GM19395 (cell line): ENCODE data around the gene SUPT3H.
A peak's percentile ranks its signal among the peaks of the same experiment; 100 is the strongest.

Source experiments
- ATAC-seq: cut with Tn5 transposase; IDR thresholded peaks from one replicate; pipeline ENCODE4 v1.9.1; 2021; ENCODE audit warnings: mild to moderate bottlenecking, moderate library complexity; ENCODE audit not compliant: unreplicated experiment

SUPT3H gene

GRCh38 chr6:45021676-45022075 is 356.1 kb downstream of the SUPT3H start:
- no peak for ATAC-seq

GRCh38 chr6:45012687-45013086 is 365.0 kb downstream of the SUPT3H start:
- ATAC-seq, result no peak

- no peak for ATAC-seq
Observed at GRCh38 chr6:45009576-45009975, 368.2 kb downstream of the SUPT3H start.

- no peak for ATAC-seq
Observed at GRCh38 chr6:45006893-45007292, 370.8 kb downstream of the SUPT3H start.

GRCh38 chr6:45003961-45004360 is 373.8 kb downstream of the SUPT3H start:
- ATAC-seq, result no peak

- no peak for ATAC-seq
Observed at GRCh38 chr6:45003387-45003786, 374.3 kb downstream of the SUPT3H start.

GRCh38 chr6:45002390-45003105 is 375.2 kb downstream of the SUPT3H start:
- ATAC-seq, result no peak

GRCh38 chr6:45001663-45002062 is 376.1 kb downstream of the SUPT3H start:
- ATAC-seq, result peak; percentile 100

- ATAC-seq, result no peak
Observed at GRCh38 chr6:45000833-45001232, 376.9 kb downstream of the SUPT3H start.

GRCh38 chr6:44999066-44999465 is 378.7 kb downstream of the SUPT3H start:
- ATAC-seq, result no peak

GRCh38 chr6:44995486-44996132 is 382.1 kb downstream of the SUPT3H start:
- no peak for ATAC-seq

- no peak for ATAC-seq
Observed at GRCh38 chr6:44989391-44989790, 388.3 kb downstream of the SUPT3H start.

- no peak for ATAC-seq
Observed at GRCh38 chr6:44985006-44985405, 392.7 kb downstream of the SUPT3H start.

GRCh38 chr6:44983467-44984365 is 394.0 kb downstream of the SUPT3H start:
- no peak for ATAC-seq

- ATAC-seq, result no peak
Observed at GRCh38 chr6:44980841-44981240, 396.9 kb downstream of the SUPT3H start.

GRCh38 chr6:44976677-44977641 is 400.8 kb downstream of the SUPT3H start:
- peak; percentile 53 for ATAC-seq

GRCh38 chr6:44974511-44974910 is 403.2 kb downstream of the SUPT3H start:
- no peak for ATAC-seq

- no peak for ATAC-seq
Observed at GRCh38 chr6:44972709-44973108, 405.0 kb downstream of the SUPT3H start.

- no peak for ATAC-seq
Observed at GRCh38 chr6:44969446-44970185, 408.1 kb downstream of the SUPT3H start.

- ATAC-seq, result no peak
Observed at GRCh38 chr6:44967481-44967880, 410.3 kb downstream of the SUPT3H start.
